Measurements from ENCODE around the gene EDIL3. TPM values are rescaled to one million over a fixed set of nuclear protein-coding genes. Genes with fewer than 3 reads are reported as not detected.

EDIL3 gene
- total RNA-seq, 4 donors from 2014 or later: 12.2 to 26.9 (median 16.1) TPM

DNA sequence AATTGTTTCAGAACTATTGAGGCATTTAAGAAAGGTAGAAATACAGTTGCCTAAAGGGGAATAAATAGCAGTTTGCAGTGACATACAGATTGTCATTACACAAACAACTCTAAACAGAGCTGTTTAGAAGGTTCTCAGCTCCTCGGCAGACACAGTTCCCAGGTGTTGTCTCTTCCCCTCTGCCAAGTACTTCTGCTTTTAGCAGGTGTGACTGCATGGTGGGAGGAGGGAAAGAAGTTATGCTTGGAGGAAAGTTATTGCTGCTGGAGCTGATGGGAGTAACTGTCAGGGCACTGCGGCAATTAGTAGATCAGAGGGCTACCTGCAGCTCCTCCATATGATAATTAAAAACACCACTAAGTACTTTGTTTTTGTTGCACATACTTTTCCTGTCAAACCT is 14.5 kb downstream of the EDIL3 start:
- no peaks in the 10 kb centered on the region for H3K27me3 ChIP-seq
- H3K27ac ChIP-seq: no peak overlapping the region
- H3K36me3 ChIP-seq: no peaks in the 10 kb centered on the region
- TF ChIP-seq POLR2AphosphoS5 (IDR thresholded peaks at IDR 0.05) (no peak), POLR2A (IDR thresholded peaks at IDR 0.05) (no peak), CTCF (IDR thresholded peaks at IDR 0.05) (no peak), EP300 (IDR thresholded peaks at IDR 0.05) (no peak)
- H3K4me1 ChIP-seq: no peaks in the 10 kb centered on the region
- H3K4me3 ChIP-seq: no peak overlapping the region
- ATAC-seq: no peak
- no peaks in the 10 kb centered on the region for H3K9me3 ChIP-seq
- WGBS, 2 donors (ENCODE audit: low coverage in 1 of 2): 0 to 59% methylated on average over 1 to 2 of the region's 2 CpGs

GRCh38 chr5:84364043-84364442 is 20.6 kb downstream of the EDIL3 start:
- no peak for TF ChIP-seq EP300 (IDR thresholded peaks at IDR 0.05)
- no peak for TF ChIP-seq POLR2A (IDR thresholded peaks at IDR 0.05)
- TF ChIP-seq POLR2AphosphoS5 (IDR thresholded peaks at IDR 0.05): no peak
- TF ChIP-seq CTCF (IDR thresholded peaks at IDR 0.05): no peak
- Histone ChIP-seq H3K4me1 (no peaks in the 10 kb centered on the region), H3K9me3 (no peaks in the 10 kb centered on the region), H3K36me3 (no peaks in the 10 kb centered on the region), H3K4me3 (no peak overlapping the region), H3K27ac (no peak overlapping the region), H3K27me3 (no peaks in the 10 kb centered on the region)
- WGBS, 2 donors (ENCODE audit: low coverage in 1 of 2): 58 to 76% methylated on average over 2 of the region's 2 CpGs
- no peak for ATAC-seq

DNA sequence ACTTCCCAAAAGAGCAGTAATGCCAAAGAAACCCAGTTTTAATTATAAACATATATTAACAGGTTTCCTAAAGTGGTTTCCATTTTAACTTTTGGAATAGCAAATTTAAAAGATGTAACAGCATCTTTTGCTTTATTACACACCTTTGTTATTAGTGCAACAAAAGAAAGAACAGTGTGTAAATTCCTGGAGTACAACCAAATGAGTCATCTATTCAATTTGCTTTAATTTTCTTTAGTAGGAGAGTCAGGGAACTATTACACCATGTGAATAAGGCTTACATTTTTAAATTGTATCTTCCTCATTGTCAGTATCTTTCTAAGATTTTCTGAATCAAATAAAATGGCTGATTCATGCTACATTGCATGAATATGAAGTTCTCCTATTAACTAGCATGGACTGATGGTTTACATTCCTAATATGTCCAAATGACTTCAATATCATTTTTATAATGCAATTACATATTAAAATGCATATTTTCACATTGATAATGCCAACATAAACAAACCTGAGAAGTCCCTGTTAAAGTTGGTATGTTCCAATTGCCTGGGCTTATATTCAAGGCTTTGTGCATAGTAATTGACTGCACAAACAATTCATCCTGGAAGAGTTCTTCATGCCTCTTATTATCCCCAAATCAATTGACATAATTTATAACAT is 22.5 kb downstream of the EDIL3 start:
- TF ChIP-seq POLR2AphosphoS5 (IDR thresholded peaks at IDR 0.05) (no peak), CTCF (IDR thresholded peaks at IDR 0.05) (no peak), POLR2A (IDR thresholded peaks at IDR 0.05) (no peak), EP300 (IDR thresholded peaks at IDR 0.05) (no peak)

GRCh38 chr5:84361572-84361971 is 23.1 kb downstream of the EDIL3 start:
- TF ChIP-seq CTCF (IDR thresholded peaks at IDR 0.05) (no peak), POLR2A (IDR thresholded peaks at IDR 0.05) (no peak), EP300 (IDR thresholded peaks at IDR 0.05) (no peak), POLR2AphosphoS5 (IDR thresholded peaks at IDR 0.05) (no peak)
- H3K4me3 ChIP-seq: no peak overlapping the region
- no peaks in the 10 kb centered on the region for H3K9me3 ChIP-seq
- WGBS, 2 donors (ENCODE audit: low coverage in 1 of 2): 68 to 100% methylated on average over 2 of the region's 2 CpGs
- ATAC-seq: no peak
- H3K27ac ChIP-seq: no peak overlapping the region
- no peaks in the 10 kb centered on the region for H3K36me3 ChIP-seq
- no peaks in the 10 kb centered on the region for H3K4me1 ChIP-seq
- no peaks in the 10 kb centered on the region for H3K27me3 ChIP-seq

More for the DNA sequence above, 22.5 kb downstream of the EDIL3 start:
- no peaks in the 10 kb centered on the region for H3K27me3 ChIP-seq
- no peaks in the 10 kb centered on the region for H3K9me3 ChIP-seq
- no peak overlapping the region for H3K4me3 ChIP-seq
- no peak overlapping the region for H3K27ac ChIP-seq
- ATAC-seq: no peak
- no peaks in the 10 kb centered on the region for H3K36me3 ChIP-seq
- H3K4me1 ChIP-seq: no peaks in the 10 kb centered on the region

DNA sequence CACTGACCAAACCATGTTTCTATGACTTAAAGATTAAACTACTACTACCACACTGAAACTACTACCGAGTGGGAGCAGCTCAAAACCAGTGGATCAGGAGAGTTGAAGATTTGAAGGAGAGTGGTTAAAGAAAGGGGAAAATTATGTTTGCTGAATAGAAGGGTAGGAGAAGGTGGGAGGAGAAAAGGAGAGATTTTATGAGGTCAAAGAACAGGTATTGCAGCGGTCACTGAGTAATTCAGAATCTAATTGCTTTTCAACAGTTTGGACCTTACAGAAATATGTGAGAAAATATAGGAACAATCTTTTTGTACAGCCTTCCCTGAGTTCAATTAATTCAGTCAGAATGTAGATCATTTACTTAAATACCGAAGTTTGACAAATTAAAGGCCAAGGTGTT is 24.6 kb downstream of the EDIL3 start:
- no peak overlapping the region for H3K4me3 ChIP-seq
- ATAC-seq: no peak

More for the DNA sequence above, 24.6 kb downstream of the EDIL3 start:
- no peaks in the 10 kb centered on the region for H3K27me3 ChIP-seq
- TF ChIP-seq POLR2AphosphoS5 (IDR thresholded peaks at IDR 0.05) (no peak), EP300 (IDR thresholded peaks at IDR 0.05) (no peak), CTCF (IDR thresholded peaks at IDR 0.05) (no peak), POLR2A (IDR thresholded peaks at IDR 0.05) (no peak)
- H3K4me1 ChIP-seq: no peaks in the 10 kb centered on the region
- no peaks in the 10 kb centered on the region for H3K9me3 ChIP-seq
- no peak overlapping the region for H3K27ac ChIP-seq
- no peaks in the 10 kb centered on the region for H3K36me3 ChIP-seq
- WGBS, 2 donors (ENCODE audit: low coverage in 1 of 2): 98 to 100% methylated on average over 3 of the region's 3 CpGs

Measured in gastroesophageal sphincter (tissue), 4 donors.